DMS114 treated with DMSO at 0.1 percent for 48 hours (cell line): ENCODE data around the gene PLCH2.

Experiments
- DNase-seq: peaks from one replicate; lab custom pipeline; 2025; ENCODE audit not compliant: unreplicated experiment; lab: John Stamatoyannopoulos, UW

The PLCH2 gene, protein sequence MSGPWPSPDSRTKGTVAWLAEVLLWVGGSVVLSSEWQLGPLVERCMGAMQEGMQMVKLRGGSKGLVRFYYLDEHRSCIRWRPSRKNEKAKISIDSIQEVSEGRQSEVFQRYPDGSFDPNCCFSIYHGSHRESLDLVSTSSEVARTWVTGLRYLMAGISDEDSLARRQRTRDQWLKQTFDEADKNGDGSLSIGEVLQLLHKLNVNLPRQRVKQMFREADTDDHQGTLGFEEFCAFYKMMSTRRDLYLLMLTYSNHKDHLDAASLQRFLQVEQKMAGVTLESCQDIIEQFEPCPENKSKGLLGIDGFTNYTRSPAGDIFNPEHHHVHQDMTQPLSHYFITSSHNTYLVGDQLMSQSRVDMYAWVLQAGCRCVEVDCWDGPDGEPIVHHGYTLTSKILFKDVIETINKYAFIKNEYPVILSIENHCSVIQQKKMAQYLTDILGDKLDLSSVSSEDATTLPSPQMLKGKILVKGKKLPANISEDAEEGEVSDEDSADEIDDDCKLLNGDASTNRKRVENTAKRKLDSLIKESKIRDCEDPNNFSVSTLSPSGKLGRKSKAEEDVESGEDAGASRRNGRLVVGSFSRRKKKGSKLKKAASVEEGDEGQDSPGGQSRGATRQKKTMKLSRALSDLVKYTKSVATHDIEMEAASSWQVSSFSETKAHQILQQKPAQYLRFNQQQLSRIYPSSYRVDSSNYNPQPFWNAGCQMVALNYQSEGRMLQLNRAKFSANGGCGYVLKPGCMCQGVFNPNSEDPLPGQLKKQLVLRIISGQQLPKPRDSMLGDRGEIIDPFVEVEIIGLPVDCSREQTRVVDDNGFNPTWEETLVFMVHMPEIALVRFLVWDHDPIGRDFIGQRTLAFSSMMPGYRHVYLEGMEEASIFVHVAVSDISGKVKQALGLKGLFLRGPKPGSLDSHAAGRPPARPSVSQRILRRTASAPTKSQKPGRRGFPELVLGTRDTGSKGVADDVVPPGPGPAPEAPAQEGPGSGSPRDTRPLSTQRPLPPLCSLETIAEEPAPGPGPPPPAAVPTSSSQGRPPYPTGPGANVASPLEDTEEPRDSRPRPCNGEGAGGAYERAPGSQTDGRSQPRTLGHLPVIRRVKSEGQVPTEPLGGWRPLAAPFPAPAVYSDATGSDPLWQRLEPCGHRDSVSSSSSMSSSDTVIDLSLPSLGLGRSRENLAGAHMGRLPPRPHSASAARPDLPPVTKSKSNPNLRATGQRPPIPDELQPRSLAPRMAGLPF (N-terminal part only)

DNA sequence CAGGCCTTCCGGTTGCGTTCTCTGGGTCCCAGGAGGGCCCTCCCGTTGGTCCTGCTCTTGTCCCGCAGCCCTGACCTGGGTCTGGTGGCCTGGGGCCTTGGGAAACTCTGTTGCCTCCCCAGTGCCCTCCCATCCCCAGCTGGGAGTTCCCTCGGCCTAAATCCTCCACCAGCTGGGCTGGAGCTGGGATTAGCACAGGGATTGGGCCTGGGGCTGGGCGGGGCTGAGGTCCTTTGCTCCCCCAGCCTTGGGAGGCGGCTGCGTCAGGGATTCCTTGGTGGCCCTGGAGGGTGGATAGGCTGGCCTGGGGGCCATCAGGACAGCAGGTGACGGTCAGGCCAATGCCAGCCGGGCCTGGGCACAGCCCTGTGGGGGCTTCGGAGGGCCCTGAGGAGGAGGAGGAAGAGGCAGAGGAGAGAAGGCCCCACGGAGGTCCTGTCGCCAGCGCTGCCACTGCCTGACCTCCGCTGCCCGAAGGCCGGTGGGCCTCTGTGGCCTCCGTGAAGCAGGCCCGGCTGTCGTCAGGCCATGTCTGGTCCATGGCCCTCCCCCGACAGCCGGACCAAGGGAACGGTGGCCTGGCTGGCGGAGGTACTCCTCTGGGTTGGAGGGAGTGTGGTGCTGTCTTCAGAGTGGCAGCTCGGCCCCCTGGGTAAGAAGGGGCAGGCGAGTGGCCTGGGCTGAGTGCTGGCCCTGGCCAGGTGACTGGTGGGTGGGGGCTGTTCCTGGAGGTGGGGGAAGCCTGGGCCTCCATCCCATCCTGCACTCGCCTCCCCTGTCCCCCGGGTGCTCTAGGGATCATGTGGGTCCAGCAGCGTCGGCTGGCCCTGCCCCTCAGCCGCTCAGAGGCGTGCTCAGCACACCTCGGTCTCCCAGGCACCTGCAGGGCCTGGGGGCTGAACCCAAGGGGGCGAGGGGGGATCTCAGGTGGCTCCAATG lies at the start of gene PLCH2:
Gene PLCH2, plus strand, starts transcription at position 229 of the 939 bp plus-strand sequence. Its CDS starts 300 bp downstream, at position 529.
- DNase-seq = no peak

DNA sequence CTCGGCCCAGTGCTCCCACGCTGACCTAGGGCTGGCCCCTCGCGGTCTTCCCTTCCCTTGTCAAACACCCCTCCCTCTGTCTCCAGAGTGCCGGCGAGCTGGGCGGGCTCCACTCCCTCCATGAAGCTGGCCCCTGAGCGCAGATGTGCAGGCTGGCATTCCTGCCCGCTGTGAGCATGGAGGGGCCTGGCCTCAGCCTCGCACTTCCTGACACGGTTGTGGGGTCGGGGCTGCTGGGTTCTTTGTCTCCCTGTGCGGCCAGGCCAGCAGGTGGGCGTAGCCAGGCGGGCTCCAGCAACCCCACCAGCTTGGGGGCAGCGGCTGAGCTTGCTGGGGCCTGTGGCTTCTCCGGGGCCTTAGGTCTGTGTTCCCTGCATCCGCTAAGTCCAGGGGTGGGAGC lies 49.5 kb upstream of the PLCH2 start:
- DNase-seq = no peak

DNA sequence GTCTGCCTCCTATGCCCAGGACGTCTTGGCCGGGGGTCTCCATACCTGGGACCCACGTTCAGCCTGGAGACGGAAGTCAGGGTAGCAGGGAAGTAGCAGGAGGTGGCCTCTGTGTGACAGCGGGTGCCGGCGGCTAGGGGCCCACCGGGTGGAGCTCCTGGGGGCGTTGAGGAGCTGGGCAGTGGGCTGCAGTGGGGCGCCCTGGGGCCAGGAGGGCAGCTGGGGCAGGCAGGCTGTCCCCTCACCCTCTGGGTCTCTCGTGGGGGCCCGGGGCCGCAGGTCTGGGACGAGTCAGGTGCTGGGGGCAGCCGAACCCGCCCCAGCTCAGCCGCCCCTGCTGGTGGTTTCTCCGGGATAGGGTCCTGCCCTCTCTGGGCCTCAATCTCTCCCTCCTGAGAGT lies 49.0 kb upstream of the PLCH2 start:
- no peak for DNase-seq

DNA sequence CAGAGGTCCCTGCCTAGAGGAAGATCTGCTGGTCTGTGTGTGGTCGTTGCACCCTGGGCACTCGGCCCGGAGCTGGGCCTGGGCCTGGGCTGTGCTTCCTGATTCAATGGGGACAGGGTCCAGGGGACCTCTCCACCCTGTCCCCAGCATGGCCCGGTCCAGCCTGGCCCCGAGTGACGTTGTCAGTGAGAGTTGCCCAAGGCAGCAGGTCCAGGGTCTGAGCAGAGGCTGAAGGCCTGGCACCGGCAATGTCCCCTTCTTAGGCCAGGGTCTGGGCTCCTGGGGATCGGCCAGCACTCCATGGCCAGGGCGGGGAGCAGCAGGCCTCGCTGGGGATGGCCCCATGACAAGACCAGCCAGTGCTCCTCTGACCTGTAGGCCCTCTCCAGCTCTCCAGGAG lies 48.1 kb upstream of the PLCH2 start:
- DNase-seq = no peak

DNA sequence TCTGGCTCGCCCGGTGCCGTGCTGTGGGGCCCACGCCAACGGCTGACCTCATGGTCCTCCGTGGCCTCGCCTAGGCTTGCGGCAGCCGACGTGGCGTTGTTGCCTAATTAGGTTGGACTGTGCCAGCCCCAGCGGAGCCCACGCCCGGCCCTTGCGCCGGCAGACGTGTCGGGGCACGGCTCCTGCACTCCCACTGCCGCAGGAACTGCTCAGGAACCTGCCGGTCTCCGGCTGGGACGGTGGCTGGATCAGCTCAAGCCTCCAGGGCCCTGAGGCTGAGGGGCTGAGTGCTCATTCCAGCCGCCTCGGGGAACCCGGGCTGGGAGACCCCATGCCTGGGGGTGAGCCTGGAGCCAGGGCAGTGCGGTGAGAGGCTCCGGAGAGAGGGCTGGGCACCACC lies 47.6 kb upstream of the PLCH2 start:
- no peak for DNase-seq

DNA sequence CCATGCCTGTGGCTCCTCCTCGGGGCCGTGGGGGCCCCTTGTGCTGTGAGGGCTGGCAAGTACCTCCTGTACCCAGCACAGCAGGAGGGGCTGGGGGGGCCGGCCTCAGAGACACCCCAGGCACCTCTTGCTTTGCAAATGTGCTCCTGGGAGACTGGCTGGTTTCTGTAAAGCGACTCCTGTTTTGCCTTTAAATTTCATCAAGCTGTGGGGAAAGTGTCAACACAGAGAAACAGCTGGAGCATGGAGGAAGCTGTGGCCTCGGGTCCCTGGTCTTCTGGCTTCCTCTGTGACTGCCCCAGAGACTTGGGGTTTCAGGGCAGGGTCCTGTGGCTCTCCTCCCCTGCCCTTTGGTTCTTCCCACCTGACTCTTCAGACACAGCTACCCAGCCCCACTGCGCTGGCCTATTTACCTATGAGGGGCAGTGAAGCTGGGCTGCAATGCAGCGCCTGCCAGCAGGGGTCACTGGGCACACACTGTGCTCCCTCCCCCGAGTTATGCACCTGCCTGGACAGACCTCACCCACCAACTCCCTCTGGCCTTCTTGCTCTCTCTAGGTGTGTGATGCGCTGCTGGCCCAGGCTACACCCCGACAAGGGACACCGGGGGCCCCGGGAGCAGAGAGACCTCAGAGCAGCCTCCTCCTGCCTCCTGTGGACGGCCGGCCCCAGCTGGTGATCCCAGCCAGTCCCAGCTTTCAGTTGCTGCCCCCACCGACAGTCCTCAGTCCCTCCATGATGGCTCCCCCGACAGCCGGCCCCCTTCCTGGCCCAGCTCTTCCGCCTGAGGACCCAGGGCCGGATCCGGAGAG lies 46.1 kb upstream of the PLCH2 start:
- DNase-seq = no peak

DNA sequence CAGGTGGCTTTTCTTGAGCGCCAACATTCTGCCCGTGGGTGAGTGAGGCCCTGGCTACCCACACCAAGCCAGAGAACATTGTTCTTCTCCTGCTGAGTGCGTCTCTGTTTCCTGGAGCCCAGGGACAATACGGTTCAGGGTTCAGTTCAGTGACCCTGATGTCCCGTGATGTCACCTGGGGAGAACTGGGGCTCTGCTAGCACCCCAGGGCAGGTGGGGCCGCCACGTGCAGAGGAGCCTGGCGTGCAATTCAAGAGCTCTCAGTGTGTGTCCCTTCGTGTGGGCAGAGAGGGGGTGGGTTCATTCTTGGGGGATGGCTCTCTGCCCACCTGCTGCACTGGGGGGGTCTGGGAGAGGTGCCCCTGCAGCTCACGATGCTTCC lies 45.5 kb upstream of the PLCH2 start:
- no peak for DNase-seq

DNA sequence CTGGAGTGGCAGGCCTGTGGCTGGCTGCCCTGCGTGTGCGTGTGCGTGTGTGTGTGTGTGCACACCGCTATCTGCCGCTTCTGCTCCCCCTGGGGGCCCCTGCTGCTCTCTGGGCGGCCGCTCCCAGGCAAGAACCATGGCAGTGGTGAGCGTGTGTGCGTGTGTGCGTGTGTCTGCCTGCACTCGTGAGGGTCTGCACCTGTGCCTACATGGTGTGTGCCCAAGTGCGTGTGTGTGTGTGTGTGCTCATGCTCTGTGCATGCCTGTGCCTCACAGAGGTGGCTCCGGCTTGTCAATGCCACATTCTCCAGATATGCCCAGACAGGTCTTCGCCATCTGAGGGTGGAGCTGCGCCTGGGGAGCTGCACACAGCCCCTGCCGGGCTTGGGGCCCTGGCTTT lies 45.0 kb upstream of the PLCH2 start:
- no peak for DNase-seq

DNA sequence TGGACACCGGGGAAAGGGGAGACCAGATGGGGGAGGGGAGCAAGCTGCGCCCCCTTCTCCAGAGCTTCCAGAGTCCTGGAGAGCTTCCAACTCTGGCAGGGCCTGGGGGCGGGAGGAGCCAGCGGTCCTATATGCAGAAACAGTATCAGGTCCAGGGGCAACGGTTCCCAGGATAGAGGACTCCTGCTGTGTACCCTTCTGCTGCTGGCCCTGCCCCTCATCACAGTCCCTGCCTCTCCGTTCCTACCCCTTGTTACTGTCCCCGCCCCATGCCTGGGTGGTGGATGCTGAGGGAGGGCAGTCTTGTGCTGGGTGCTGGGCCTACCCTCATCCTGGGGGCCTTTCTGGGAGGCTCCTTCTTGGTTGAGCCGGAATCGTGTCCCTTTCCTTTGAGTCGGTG lies 44.6 kb upstream of the PLCH2 start:
- no peak for DNase-seq

DNA sequence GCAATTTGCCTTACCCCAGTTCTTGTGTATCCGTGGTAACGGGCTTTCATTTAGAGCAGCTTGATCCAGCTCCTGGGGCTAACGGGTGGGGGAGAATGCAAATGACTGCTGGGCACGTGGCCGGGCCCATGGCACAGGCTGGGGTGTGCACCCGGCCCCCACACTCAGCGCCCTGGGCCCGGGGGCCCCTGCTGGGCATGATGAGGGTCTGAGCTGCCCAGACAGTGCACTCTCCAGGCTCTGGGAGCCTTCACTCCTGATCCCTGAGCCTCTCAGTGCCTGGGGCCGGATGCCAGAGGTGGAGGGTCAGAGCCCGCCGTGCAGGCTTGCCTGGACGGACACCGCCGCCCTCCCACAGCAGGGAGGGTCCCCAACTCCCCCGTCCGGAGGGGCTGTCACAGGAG lies 43.6 kb upstream of the PLCH2 start:
- no peak for DNase-seq

DNA sequence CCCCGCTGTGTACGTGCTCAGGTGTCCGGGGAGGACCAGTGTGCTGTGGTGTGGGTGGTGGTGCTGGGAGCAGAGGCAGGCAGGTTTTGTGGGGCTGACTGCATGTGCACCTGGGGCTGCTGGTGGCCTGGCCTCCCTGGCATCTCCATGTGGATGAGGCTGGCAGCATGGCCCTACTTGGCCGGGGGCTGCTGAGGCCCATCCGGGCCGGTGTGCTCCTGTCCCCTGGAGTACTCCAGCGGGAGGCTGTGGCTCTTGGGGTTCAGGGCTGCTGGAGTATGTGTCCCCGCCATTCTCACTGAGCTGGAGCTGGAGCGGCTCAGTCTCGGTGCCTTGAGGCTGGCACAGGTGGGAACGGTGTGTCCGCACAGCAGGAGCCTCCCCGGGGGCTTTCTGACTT lies 42.9 kb upstream of the PLCH2 start:
- no peak for DNase-seq

DNA sequence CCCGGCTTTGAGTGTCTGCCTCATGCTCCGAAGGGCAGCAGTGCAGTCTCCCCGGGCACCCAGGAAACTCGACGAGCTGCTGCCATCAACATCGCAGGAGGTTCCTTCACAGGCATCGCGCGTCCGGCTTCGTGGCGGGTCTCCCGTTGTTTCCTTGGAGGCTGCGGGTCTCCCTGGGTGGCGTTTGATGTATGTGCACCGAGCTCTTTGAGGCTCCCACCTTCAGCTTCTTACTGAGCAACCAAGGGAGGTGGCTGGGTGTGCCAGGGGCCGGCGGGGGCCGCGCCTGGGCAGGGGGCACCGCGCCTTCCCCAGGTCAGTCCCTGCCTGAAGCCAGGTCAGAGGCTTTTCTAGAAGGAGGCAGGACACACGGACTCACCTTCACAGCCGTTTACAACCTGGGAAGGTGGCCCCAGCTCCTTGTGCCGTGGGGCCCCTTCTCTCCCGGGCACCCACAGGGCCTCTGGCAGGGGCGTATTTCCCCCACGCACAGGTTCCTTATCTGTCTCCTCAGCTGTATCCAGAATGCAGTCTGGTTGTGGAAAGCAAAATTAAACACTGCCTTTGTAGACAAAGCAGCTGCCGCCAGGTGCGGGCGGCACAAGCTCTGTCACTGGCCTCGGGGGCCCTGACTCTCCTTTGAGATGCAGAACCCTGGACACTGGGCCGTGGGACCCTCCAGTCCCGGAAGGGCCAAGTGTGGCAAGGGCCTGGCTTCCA lies 42.0 kb upstream of the PLCH2 start:
- no peak for DNase-seq

DNA sequence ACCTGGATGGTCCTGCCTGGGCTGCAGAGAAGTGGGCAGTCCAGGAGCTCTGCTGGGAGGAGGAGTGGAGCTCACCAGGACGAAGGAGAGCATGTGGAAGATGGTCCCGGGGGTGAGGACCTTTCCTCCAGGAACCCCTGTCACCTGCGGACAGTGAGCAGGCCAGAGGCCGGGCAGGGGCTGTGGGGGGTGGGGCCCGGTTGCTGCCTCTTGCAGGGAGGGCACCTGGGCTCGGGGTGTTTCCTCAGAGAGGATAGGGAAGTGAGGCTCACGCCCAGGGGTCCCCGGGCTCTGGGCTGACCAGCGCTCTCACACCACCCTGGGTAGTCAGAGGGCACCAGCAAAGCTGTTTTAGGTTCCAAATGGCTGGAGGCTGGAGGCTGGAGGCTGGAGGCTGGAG lies 41.0 kb upstream of the PLCH2 start:
- DNase-seq = no peak

DNA sequence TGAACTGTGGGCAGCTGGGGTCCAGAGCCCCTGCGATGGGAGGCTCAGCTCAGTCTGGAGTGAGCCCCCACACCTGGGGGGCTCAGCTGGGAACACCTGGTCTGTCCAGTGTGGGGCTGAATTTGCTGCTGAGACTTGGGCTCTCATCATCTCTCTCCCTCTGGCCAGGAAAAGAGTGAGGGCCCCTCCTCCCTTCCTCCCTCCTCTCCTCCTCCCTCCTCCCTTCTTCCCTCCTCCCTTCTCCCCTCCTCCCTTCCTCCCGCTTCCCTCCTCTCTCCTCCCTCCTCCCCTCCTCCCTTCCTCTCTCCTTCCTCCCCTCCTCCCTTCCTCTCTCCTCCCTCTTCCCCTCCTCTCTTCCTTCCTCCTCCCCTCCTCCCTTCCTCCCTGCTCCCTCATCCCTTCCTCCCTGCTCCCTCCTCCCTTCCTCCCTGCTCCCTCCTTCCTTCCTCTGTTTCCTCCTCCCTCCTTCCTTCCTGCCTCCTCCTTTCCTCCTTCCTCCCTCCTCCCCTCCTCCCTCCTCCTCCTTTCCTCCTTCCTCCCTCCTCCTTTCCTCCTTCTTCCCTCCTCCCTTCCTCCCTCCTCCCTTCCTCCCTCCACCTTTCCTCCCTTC lies 40.2 kb upstream of the PLCH2 start:
- no peak for DNase-seq

DNA sequence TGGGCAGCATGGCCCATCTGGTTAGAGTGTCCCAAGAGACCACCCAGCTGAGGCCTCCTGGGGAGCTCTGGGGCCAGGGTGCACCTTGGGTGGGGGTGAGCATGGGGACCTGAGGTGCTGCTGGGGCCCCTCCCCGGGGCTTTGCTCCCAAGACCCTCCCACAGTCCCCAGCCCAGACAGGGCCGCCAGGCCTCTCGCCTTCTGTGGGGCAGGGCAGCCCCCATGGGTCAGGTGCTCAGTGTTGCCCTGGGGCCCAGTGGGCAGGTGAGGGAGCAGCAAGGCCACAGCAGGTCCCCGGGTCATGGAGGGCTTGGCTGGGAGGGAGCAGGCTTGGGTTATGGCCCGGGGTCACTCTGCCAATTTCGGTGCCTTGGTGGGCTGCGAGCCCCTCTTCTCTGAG lies 39.2 kb upstream of the PLCH2 start:
- no peak for DNase-seq

DNA sequence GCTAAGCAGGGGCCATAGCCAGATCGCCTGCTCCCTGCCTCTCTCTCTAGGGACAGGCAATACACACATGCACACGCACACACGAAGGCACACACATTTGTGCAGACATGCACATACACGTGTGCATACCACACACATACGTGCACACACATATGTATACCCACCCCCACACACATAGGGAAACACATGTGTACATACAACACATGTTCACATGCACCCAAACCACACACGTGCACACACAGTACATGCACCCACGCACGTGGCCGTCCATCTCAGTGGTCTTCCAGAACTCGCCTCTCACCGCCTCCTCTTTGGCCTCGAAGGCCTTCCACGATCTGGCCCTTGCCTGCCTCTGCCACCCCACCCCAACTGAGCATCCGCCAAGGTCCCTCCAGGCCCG lies 38.5 kb upstream of the PLCH2 start:
- DNase-seq = no peak

DNA sequence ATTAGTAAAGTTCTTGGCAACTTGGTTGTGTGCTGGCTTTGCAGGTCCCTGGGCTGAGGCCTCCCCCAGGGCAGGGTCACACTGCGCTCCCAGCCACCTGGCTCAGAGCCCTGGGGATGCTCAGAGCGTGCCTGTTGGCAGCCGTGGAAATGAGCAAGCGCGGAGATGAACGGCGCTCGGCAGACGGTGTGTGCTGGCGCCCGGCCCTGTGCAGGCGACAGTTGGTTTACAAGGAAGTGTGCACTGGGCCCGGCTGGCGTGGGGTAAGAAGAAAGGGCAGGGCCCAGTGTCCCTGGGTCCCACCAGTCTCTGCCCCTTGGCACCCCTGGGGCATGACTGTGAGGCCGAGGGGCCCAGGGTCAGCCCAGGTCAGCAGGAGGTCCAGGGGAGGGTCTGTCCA lies 38.1 kb upstream of the PLCH2 start:
- DNase-seq = no peak

DNA sequence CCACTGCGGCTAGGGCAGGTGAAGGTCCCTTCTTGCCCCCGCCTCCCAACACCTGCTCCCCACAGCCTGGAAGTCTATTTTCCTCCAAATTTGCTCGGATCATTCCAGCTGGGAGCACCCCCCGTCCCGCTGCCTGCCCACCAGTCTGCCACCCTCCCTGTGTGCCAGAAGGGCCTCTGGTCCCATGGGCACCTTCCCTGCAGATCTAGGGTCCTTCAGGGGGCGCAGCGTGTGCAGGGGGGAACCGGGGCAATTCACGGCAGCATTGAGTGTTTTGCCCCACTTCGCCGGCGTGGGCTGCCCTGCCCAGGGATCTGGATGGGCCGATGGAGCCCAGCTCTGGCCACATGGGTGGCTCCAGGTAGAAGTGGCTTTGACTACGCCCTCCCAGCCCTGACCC lies 37.4 kb upstream of the PLCH2 start:
- no peak for DNase-seq

DNA sequence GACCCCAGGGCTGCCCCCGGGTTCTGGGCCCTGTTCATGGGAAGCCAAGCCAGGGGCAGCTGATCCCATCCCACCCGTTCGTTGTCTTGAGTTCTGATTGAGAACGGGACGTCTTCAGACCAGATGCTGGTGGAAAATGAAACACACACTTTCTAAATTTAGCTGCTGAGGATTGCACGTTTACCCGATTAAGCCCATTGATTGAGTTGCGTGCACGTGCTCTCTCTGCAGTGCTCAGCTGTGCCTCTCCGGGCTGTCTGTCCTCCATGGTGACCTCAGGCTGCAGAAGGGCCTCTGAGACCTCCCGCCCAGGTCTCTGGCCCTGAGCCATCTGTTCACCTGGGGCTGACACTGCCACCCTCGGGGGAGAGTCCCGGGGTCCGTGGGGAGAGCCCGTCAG lies 36.7 kb upstream of the PLCH2 start:
- DNase-seq = no peak
